ENCODE results near the gene PRSS56.

Gene PRSS56

GRCh38 chr2:232519581-232520438 is at the start of gene PRSS56:
PRSS56 (plus strand) TSS chr2:232520388; CDS start chr2:232520599, 211 bp downstream.
- no peaks in the 10 kb centered on the region for H3K9me3 ChIP-seq (ENCODE audit: control insufficient read depth in 5 of 5, low read length in 5 of 5)
- H3K4me1 ChIP-seq (ENCODE audit: control insufficient read depth in 5 of 5, insufficient read depth in 5 of 5, low read length in 5 of 5) = peaks cover 0 to 25% (median 23%) of the 10 kb centered on the region in 5 donors
- H3K27ac ChIP-seq (ENCODE audit: low read depth, low read length) = no peak within 1 kb of the TSS
- no peaks in the 10 kb centered on the region for H3K36me3 ChIP-seq (ENCODE audit: control insufficient read depth in 5 of 5, insufficient read depth in 5 of 5, low read length in 5 of 5)
- peaks cover 35 to 57% (median 47%) of the 10 kb centered on the region in 5 donors for H3K27me3 ChIP-seq (ENCODE audit: control insufficient read depth in 5 of 5, insufficient read depth in 4 of 5, low read length in 5 of 5)
- no peak within 1 kb of the TSS for H3K4me3 ChIP-seq (ENCODE audit: low read depth in 1 of 5, low read length in 5 of 5)
- no peak within 1 kb of the TSS for H3K9ac ChIP-seq (ENCODE audit: low read length in 5 of 5)

DNA sequence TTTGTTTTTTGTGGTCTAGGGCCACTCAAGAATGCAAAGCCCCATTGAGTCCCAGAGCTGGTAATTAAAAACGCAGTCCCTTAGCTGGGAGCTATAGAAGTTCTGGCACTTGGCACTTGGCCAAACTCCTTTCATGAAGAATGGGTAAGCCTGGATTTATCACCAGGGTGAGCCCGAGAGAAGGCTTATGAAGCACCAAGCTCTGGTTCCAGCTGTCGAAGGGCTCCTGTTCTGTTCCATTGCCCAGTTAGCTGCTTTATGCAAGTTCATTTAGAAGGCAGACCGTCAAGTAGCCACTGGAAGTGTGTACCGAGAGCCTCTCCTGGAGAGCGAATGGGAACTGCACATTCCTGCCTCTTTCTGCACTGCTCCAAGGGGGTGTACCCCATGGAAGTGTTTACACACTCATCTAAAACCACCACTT is 46.7 kb upstream of the PRSS56 start:
- H3K36me3 ChIP-seq (ENCODE audit: control insufficient read depth in 5 of 5, insufficient read depth in 5 of 5, low read length in 5 of 5) = no peaks in the 10 kb centered on the region
- H3K9ac ChIP-seq (ENCODE audit: low read length in 5 of 5) = no peak overlapping the region
- H3K27me3 ChIP-seq (ENCODE audit: control insufficient read depth in 5 of 5, insufficient read depth in 4 of 5, low read length in 5 of 5) = peaks cover 19 to 37% (median 24%) of the 10 kb centered on the region in 5 donors
- H3K27ac ChIP-seq (ENCODE audit: low read depth, low read length) = no peak overlapping the region
- no peak overlapping the region for H3K4me3 ChIP-seq (ENCODE audit: low read depth in 1 of 5, low read length in 5 of 5)
- H3K4me1 ChIP-seq (ENCODE audit: control insufficient read depth in 5 of 5, insufficient read depth in 5 of 5, low read length in 5 of 5) = no peaks in the 10 kb centered on the region
- peaks cover 0 to 13% (median 2%) of the 10 kb centered on the region in 5 donors for H3K9me3 ChIP-seq (ENCODE audit: control insufficient read depth in 5 of 5, low read length in 5 of 5)

- H3K27me3 ChIP-seq (ENCODE audit: control insufficient read depth in 5 of 5, insufficient read depth in 4 of 5, low read length in 5 of 5) = peaks cover 24 to 37% (median 34%) of the 10 kb centered on the region in 5 donors
- no peak overlapping the region for H3K27ac ChIP-seq (ENCODE audit: low read depth, low read length)
- H3K36me3 ChIP-seq (ENCODE audit: control insufficient read depth in 5 of 5, insufficient read depth in 5 of 5, low read length in 5 of 5) = no peaks in the 10 kb centered on the region
- no peaks in the 10 kb centered on the region for H3K4me1 ChIP-seq (ENCODE audit: control insufficient read depth in 5 of 5, insufficient read depth in 5 of 5, low read length in 5 of 5)
- peaks cover 0 to 13% (median 2%) of the 10 kb centered on the region in 5 donors for H3K9me3 ChIP-seq (ENCODE audit: control insufficient read depth in 5 of 5, low read length in 5 of 5)
- no peak overlapping the region for H3K4me3 ChIP-seq (ENCODE audit: low read depth in 1 of 5, low read length in 5 of 5)
- no peak overlapping the region for H3K9ac ChIP-seq (ENCODE audit: low read length in 5 of 5)
Measured at GRCh38 chr2:232476045-232476444, 44.1 kb upstream of the PRSS56 start.

GRCh38 chr2:232476791-232477190 is 43.4 kb upstream of the PRSS56 start:
- H3K4me3 ChIP-seq (ENCODE audit: low read depth in 1 of 5, low read length in 5 of 5) = no peak overlapping the region
- H3K27me3 ChIP-seq (ENCODE audit: control insufficient read depth in 5 of 5, insufficient read depth in 4 of 5, low read length in 5 of 5) = peaks cover 24 to 39% (median 34%) of the 10 kb centered on the region in 5 donors
- no peak overlapping the region for H3K9ac ChIP-seq (ENCODE audit: low read length in 5 of 5)
- no peaks in the 10 kb centered on the region for H3K36me3 ChIP-seq (ENCODE audit: control insufficient read depth in 5 of 5, insufficient read depth in 5 of 5, low read length in 5 of 5)
- peaks cover 0 to 10% (median 2%) of the 10 kb centered on the region in 5 donors for H3K9me3 ChIP-seq (ENCODE audit: control insufficient read depth in 5 of 5, low read length in 5 of 5)
- H3K4me1 ChIP-seq (ENCODE audit: control insufficient read depth in 5 of 5, insufficient read depth in 5 of 5, low read length in 5 of 5) = no peaks in the 10 kb centered on the region
- no peak overlapping the region for H3K27ac ChIP-seq (ENCODE audit: low read depth, low read length)

DNA sequence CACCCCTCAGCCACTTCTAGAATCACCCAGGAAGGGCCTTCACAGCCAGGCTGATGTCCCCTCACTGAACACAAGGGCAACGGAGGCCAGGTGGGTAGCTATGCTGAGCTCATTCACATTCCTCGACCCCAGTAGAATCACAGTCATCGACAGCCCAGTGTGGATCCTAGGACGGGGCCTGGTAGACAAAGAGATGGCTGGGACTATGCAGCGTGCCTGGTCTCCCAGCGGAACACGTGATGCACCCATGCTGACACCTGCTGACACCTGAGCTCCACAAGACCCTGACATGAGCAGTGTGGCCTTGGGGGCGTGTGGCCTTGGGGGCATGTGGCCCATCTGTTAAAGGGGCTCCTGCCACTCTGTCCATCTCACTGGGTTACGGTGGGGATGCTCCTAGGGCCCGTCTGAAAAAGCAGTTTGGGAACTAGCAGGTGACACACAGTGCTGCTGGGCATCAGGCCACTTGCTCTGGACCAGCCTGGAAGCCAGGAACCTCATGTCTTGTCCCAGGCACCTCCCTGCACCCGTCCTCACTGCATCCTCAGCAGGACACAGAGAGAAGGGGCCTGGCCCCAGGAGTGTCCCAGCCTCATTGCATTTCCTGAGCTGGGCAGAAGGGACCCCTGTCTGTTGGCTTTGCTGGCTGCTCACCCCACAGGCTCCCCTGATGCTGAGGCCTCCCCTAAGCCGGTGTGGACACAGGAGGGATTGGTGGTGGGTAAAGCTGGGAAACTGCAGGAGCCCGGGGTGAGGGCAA is 42.3 kb upstream of the PRSS56 start:
- Histone ChIP-seq H3K4me3 (ENCODE audit: low read depth in 1 of 5, low read length in 5 of 5) (no peak overlapping the region), H3K27ac (ENCODE audit: low read depth, low read length) (no peak overlapping the region), H3K4me1 (ENCODE audit: control insufficient read depth in 5 of 5, insufficient read depth in 5 of 5, low read length in 5 of 5) (no peaks in the 10 kb centered on the region), H3K9ac (ENCODE audit: low read length in 5 of 5) (no peak overlapping the region), H3K36me3 (ENCODE audit: control insufficient read depth in 5 of 5, insufficient read depth in 5 of 5, low read length in 5 of 5) (no peaks in the 10 kb centered on the region), H3K27me3 (ENCODE audit: control insufficient read depth in 5 of 5, insufficient read depth in 4 of 5, low read length in 5 of 5) (peaks cover 24 to 51% (median 40%) of the 10 kb centered on the region in 5 donors), H3K9me3 (ENCODE audit: control insufficient read depth in 5 of 5, low read length in 5 of 5) (peaks cover 0 to under 1% (median 0%) of the 10 kb centered on the region in 5 donors)

GRCh38 chr2:232478571-232479340 is 41.4 kb upstream of the PRSS56 start:
- H3K27me3 ChIP-seq (ENCODE audit: control insufficient read depth in 5 of 5, insufficient read depth in 4 of 5, low read length in 5 of 5) = peaks cover 28 to 52% (median 40%) of the 10 kb centered on the region in 5 donors
- H3K4me1 ChIP-seq (ENCODE audit: control insufficient read depth in 5 of 5, insufficient read depth in 5 of 5, low read length in 5 of 5) = no peaks in the 10 kb centered on the region

GRCh38 chr2:232479341-232480200 is 40.6 kb upstream of the PRSS56 start:
- peaks cover 23 to 55% (median 48%) of the 10 kb centered on the region in 5 donors for H3K27me3 ChIP-seq (ENCODE audit: control insufficient read depth in 5 of 5, insufficient read depth in 4 of 5, low read length in 5 of 5)
- no peak overlapping the region for H3K4me3 ChIP-seq (ENCODE audit: low read depth in 1 of 5, low read length in 5 of 5)
- no peaks in the 10 kb centered on the region for H3K36me3 ChIP-seq (ENCODE audit: control insufficient read depth in 5 of 5, insufficient read depth in 5 of 5, low read length in 5 of 5)

More at GRCh38 chr2:232478571-232479340, 41.4 kb upstream of the PRSS56 start:
- Histone ChIP-seq H3K9ac (ENCODE audit: low read length in 5 of 5) (no peak overlapping the region), H3K36me3 (ENCODE audit: control insufficient read depth in 5 of 5, insufficient read depth in 5 of 5, low read length in 5 of 5) (no peaks in the 10 kb centered on the region), H3K9me3 (ENCODE audit: control insufficient read depth in 5 of 5, low read length in 5 of 5) (no peaks in the 10 kb centered on the region), H3K4me3 (ENCODE audit: low read depth in 1 of 5, low read length in 5 of 5) (no peak overlapping the region), H3K27ac (ENCODE audit: low read depth, low read length) (no peak overlapping the region)

DNA sequence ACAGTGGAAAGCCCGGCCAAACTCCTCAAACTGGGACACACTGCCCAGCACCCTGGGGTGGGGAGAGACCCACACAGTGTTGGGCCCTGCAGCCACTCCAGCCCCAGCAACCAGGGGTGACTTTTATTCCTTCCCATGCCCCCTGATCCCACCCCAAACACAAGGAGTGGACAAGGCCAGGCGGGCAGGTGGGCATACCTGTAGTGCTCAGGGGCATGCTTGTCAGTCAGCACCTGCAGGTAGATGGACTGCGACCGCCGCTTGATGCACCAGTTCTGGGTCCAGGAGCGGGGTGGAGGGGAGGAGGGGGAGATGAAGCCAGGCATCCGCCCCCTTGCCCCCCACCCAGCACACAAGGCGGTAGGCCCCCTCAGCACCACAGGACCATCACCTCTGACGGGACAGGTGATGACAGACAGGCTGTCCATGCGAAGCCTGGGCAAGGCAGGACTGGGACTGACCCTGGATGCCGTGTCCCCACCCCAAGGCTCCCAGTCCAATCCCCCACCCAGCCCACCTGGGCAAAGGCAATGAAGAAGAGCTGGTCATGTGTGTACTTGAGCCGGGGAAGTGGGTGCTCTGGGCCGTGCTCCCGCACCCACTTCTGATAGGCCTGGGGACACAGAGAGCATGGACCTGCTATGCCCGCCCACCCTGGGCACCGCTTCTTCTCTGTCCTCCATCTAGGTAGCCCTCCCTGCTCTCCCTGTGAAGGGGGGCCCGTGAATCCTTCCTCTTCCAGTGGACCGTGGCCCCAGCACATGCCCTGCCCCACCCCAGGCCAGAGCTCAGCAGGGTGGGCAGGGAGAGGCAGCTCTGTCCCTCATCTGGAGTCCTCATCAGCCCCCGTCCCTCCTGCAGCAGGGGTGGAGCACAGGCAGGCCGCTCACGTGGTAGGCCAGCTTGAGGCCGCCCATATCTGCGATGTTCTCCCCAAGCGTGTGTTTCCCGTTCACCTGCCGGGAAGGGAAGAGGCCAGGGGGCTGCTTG is 39.7 kb upstream of the PRSS56 start:
- no peak overlapping the region for H3K9ac ChIP-seq (ENCODE audit: low read length in 5 of 5)
- H3K4me1 ChIP-seq (ENCODE audit: control insufficient read depth in 5 of 5, insufficient read depth in 5 of 5, low read length in 5 of 5) = peaks cover 0 to 5% (median 2%) of the 10 kb centered on the region in 5 donors
- H3K27ac ChIP-seq (ENCODE audit: low read depth, low read length) = no peak overlapping the region
- H3K27me3 ChIP-seq (ENCODE audit: control insufficient read depth in 5 of 5, insufficient read depth in 4 of 5, low read length in 5 of 5) = peaks cover 28 to 57% (median 50%) of the 10 kb centered on the region in 5 donors
- no peak overlapping the region for H3K4me3 ChIP-seq (ENCODE audit: low read depth in 1 of 5, low read length in 5 of 5)
- H3K9me3 ChIP-seq (ENCODE audit: control insufficient read depth in 5 of 5, low read length in 5 of 5) = no peaks in the 10 kb centered on the region
- no peaks in the 10 kb centered on the region for H3K36me3 ChIP-seq (ENCODE audit: control insufficient read depth in 5 of 5, insufficient read depth in 5 of 5, low read length in 5 of 5)

More at GRCh38 chr2:232479341-232480200, 40.6 kb upstream of the PRSS56 start:
- H3K4me1 ChIP-seq (ENCODE audit: control insufficient read depth in 5 of 5, insufficient read depth in 5 of 5, low read length in 5 of 5) = no peaks in the 10 kb centered on the region
- no peak overlapping the region for H3K27ac ChIP-seq (ENCODE audit: low read depth, low read length)
- H3K9ac ChIP-seq (ENCODE audit: low read length in 5 of 5) = no peak overlapping the region
- no peaks in the 10 kb centered on the region for H3K9me3 ChIP-seq (ENCODE audit: control insufficient read depth in 5 of 5, low read length in 5 of 5)
